ES-I3 (cell line): ENCODE data around the gene B4GALT2.

Source experiments
- H3K36me3 ChIP-seq: 2 replicates; pipeline ENCODE4 v1.6.1; 2013; ENCODE audit warnings: mild to moderate bottlenecking, low read length, control low read depth, moderate library complexity; ENCODE audit not compliant: insufficient read depth
- H3K4me1 ChIP-seq: 2 replicates; pipeline ENCODE4 v1.6.1; 2013; ENCODE audit warnings: mild to moderate bottlenecking, control low read depth, low read length; ENCODE audit not compliant: insufficient read depth
- H3K9ac ChIP-seq: 2 replicates; pipeline ENCODE4 v1.6.1; 2013; ENCODE audit warnings: low read depth, mild to moderate bottlenecking, low read length, moderate library complexity
- H3K9me3 ChIP-seq: 2 replicates; pipeline ENCODE4 v1.6.1; 2013; ENCODE audit warnings: mild to moderate bottlenecking, low read length, moderate library complexity; ENCODE audit not compliant: control insufficient read depth, insufficient read depth

Gene B4GALT2

DNA sequence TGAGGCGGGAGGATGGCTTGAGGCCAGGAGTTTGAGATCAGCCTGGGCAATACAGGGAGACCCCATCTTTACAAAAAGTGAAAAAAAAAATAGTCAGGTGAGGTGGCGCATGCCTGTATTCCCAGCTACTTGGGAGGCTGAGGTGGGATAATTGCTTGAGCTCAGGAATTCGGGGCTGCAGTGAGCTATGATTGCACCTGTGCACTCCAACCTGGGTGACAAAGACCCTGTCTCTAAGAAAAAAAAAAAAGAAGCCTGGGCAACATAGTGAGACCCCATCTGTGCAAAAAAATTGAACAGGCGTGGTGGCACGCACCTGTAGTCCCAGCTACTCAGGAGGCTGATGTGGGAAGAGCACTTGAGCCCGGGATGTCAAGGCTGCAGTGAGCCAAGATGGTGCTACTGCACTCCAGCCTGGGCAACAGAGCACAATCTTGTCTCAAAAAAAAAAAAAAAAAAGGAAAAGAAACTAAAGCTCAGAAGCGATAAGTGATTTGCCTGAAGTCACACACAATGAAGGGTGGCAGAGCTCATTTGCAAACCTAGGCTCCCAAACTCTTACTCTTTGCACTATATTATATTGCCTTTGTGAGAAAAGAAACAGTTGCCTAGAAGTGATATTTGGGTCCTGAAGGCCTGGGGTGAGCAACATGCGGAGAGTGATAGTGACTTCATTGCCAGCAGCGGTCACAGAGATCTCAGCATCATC lies 14.3 kb downstream of the B4GALT2 start:
- no peaks in the 10 kb centered on the region for H3K9me3 ChIP-seq
- H3K4me1 ChIP-seq: no peaks in the 10 kb centered on the region; the same call in 1 of the 2 replicates
- no peak overlapping the region for H3K9ac ChIP-seq
- H3K36me3 ChIP-seq: no peaks in the 10 kb centered on the region

DNA sequence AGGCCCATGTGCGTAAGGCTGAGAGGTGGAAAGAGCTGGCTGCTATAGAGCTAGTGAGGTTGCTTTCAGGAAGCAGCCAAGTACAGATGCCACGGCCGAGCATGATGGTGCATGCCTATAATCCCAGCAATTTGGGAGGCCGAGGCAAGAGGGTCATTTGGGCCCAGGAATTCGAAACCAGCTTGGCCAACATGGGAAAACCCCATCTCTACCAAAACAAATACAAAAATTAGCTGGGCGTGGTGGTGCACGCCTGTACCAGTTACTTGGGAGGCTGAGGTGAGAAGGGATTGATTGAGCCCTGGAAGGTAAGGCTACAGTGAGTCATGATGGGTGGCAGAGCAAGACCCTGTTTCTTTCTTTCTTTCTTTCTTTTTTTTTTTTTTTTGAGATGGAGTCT lies 15.1 kb downstream of the B4GALT2 start:
- Histone ChIP-seq H3K36me3 (no peaks in the 10 kb centered on the region), H3K4me1 (no peaks in the 10 kb centered on the region; the same call in 1 of the 2 replicates), H3K9ac (no peak overlapping the region), H3K9me3 (no peaks in the 10 kb centered on the region)

DNA sequence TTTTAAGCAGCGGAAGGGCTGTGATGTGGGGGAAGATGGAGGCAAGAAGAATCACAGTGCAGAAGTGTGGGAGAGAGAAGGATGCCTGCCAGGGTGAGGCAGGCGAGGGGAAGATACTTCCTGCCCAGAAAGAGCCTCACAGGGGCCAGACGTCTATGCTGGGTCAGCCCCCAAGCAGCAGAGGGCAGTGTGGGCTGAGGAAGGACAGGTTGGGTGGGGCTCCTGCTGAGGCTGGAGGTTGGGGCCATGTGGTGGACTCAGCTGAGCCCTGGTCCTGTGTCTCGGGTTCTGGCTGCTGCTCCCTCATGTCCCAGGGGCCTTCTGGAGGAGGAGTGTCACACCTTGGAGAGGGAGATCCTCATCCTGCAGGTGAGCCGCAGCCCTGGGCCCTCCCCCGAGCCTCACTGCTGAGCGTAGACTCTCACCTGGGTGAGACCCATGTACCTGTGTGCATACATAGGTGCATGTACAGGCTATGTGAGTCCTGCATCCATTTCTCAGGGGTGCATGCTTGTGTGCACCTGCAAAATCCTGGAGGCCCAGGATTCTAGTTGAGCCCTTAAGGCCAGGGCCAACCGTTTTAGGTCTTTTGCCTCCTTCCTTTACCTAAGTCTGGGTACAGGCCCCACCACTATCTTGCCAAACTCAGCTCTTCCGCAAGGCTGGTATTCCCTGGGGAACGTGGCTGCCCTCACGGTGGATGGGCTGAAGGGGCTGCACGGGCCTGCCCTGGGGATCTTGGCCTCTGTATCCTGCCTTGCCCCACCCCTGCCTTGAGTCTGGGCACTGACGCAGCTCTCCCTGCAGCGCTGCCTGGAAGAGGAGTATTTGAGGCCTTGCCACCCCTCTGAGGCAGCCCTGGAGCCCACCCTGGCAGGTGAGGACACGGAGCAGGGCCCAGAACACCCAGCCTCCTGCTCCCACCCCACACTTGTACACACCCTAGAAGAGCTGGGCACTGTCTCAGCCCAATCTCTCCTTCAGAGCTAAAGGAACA lies 16.1 kb downstream of the B4GALT2 start:
- Histone ChIP-seq H3K36me3 (no peaks in the 10 kb centered on the region), H3K4me1 (no peaks in the 10 kb centered on the region; the same call in 1 of the 2 replicates), H3K9me3 (no peaks in the 10 kb centered on the region), H3K9ac (no peak overlapping the region)

DNA sequence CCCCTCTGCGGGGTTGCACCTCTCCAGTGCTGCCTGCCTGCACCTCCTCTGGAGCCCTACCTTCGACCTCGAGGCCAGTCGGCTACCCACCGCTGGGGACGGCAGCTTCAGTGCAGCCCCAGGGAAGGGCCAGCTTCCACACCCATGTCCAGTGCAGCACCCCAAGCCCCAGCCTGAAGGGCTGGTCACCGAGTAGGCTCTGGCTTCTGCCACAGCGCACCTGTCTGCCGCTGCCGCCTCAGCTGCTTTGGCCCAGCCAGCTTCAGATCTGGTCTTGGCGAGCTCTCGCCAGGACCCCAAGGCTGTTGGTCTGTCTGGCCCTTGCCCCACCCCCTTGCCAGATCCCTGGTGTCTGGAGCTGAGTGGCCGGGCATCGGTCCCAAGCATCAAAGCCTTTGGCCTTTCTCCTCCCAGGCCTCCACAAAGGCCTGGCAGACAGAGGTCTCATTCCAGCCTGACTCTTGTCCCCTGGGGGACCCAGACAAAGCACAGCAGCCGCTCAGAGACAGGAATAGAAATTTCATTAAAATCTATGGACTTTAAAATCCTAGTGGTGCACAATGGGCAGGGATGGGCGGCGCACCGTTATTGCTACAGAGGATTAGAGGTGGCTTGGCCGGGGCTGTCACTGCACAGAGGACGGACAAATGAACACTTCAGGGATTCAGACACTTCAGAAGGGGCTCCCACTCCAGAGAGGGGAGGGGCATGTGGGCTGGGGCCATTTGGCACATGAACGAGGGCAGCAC lies 17.1 kb downstream of the B4GALT2 start:
- Histone ChIP-seq H3K9me3 (no peaks in the 10 kb centered on the region), H3K36me3 (no peaks in the 10 kb centered on the region), H3K4me1 (no peaks in the 10 kb centered on the region; the same call in 1 of the 2 replicates), H3K9ac (no peak overlapping the region)

DNA sequence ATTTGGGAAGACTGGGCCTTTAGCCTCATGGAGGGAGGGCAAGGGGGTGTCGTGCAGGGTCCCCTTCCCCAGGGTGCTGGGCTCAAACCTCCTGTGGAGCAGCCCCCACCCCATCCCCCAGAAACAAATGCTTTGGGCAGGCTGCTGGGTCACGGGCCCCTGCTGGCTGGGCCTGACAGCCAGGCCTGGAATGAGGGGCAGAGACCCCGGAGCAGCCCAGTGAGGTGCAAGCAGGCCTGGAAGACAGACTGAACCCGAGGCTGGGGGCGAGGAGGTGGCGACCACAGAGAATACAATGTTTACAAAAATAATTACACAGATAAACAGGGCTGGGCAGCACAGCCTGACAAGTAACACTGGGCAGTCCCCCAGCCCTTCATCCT lies 17.7 kb downstream of the B4GALT2 start:
- no peaks in the 10 kb centered on the region for H3K9me3 ChIP-seq
- H3K4me1 ChIP-seq: no peaks in the 10 kb centered on the region; the same call in 1 of the 2 replicates
- no peaks in the 10 kb centered on the region for H3K36me3 ChIP-seq
- H3K9ac ChIP-seq: no peak overlapping the region

DNA sequence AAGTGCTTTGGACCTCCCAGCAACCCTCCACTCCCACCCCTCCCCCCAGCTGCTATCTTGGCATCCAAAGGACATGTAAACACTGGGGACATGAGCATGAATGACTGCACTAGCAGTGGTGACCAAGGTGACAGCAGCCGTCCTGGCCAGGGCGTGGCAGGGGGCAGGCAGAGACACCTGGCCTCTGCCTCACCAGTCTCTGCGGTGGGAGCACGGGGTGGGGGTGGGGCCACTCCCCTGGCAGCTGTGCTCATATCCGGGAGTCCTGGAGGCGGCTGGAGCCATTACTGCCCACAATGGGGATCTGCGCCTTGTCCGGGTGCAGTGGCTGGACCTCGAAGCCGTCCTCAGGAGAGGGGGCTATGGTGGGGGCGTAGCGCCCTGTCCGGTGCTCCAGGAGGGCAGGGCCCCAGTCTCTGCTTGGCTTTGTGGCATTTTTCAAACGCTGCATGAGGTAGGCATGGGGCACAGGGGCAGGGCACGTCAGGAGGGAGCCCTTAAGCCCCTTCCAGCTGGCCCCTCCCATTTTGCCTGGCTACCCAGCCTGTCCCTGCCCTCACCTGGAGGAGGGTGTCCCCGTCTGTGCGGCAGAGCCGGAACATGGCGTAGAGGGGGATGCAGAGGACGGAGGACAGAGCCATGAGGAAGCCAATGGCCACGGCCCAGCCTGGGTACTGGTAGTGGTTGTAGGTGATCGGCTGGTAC lies 18.4 kb downstream of the B4GALT2 start:
- no peaks in the 10 kb centered on the region for H3K36me3 ChIP-seq
- no peaks in the 10 kb centered on the region for H3K9me3 ChIP-seq
- no peaks in the 10 kb centered on the region; the same call in 1 of the 2 replicates for H3K4me1 ChIP-seq
- H3K9ac ChIP-seq: no peak overlapping the region

DNA sequence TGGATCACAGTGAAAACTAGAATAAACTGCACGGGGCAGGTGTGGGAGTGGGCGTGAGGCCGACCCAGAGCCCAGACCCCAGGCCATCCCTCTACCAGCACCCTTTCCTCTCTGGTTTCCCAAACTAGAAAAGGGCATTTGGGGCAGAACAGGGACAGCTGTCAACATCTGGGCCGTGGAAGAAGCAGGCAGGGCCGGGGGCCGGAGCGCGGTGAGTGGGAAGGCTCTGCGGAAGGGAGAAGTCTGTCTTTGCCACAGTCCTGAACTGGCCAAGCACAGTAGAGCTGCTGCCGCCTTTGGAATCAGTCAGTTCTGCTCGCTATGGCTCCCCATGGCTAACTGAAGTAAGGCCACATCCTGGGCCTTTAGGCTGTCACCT lies 19.0 kb downstream of the B4GALT2 start:
- H3K9me3 ChIP-seq: no peaks in the 10 kb centered on the region
- H3K36me3 ChIP-seq: no peaks in the 10 kb centered on the region
- no peaks in the 10 kb centered on the region; the same call in 1 of the 2 replicates for H3K4me1 ChIP-seq
- H3K9ac ChIP-seq: no peak overlapping the region

DNA sequence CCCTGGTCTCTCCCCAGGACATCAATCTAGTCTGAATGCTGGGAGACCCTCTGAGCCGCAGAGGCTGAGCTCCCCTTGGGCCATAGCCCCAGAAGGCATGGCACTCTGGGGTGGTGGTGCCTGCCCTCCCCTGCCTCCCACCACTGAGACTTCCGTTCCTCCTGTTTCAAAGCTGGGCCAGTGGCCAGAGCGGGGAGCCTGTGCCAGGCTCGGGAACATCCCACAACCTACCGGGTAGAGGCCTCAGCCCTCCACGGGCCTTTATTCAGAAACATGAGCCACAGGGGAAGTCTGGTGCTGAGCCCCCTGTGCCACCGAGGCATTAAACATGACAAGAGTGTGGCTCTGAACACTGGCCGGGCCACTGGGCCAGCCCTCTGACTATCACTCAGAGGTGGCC lies 20.4 kb downstream of the B4GALT2 start:
- Histone ChIP-seq H3K36me3 (no peaks in the 10 kb centered on the region), H3K9me3 (no peaks in the 10 kb centered on the region), H3K9ac (no peak overlapping the region)

DNA sequence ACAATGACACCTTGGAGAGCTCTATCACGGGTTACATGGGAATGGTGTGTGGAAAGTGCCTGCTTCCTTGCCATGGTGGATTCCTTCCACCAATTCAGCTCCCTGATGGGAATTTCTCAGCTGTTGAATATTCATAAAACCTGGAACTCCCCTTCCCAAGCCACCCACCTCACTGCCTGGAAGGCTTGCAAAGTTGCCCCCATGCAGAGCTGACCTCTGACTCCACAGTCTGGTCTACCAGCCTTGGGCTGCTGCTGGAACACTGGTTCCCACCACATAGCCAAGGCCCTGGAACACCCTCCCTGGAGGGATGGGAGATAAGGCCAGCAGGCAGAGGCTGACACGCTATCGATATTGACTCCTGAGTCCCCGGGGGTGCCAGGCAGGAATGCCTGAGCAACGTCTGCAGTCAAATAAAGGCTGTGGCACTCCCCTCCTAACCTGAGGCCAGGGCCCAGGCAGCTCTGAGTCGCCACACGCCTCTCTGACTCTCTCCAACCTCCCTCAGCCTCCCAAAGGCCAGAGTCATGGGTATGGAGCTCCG lies 21.2 kb downstream of the B4GALT2 start:
- no peaks in the 10 kb centered on the region for H3K4me1 ChIP-seq

More for the DNA sequence above, 20.4 kb downstream of the B4GALT2 start:
- H3K4me1 ChIP-seq: no peaks in the 10 kb centered on the region; the same call in 1 of the 2 replicates

DNA sequence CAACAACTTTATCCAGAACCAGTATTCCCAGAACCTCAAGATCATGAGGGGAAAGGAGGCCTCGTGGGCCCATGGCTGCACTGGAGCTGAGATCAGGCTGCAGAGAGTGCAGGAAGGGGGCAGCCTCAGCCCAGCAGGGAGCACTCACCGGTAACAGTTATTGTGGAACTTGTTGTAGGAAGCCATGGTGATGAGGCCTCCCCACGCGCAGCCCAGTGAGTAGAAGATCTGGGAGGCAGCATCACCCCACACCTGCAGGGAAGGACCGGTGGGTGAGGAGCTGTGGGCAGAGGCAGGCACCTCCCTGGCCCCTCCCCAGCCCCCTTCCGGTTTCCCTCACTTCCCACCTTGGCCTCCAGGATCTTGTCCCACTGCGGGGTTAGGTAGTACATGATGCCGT lies 23.2 kb downstream of the B4GALT2 start:
- Histone ChIP-seq H3K9ac (no peak overlapping the region), H3K4me1 (no peaks in the 10 kb centered on the region), H3K9me3 (no peaks in the 10 kb centered on the region), H3K36me3 (no peaks in the 10 kb centered on the region)

More for the DNA sequence above, 21.2 kb downstream of the B4GALT2 start:
- Histone ChIP-seq H3K9me3 (no peaks in the 10 kb centered on the region), H3K36me3 (no peaks in the 10 kb centered on the region), H3K9ac (no peak overlapping the region)

DNA sequence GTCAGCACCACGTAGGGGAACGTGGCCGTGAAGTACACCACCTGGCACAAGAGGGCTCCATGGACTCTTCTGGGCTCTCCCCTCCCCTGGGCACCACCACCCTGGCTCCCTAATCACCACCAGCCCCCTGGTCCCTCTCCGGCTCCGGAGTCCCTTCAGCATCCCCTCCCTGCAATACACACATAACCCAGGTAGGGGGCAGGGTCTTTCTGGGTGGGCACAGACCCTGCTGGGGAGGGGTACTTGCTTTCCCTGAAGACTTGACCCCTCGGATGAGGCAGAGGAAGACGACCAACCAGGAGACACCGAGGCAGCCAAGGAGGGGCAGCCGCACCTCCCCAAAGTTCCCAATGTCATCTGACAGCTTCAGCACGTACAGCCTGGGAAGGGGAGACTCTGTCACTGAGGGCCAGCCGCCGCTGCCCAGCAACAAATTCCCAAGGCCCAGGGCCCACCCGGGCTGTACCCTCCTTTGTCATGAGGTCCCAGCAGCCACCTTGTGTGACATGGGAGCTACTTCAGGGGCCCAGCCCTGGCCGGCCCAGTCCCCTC lies 23.7 kb downstream of the B4GALT2 start:
- H3K4me1 ChIP-seq: no peaks in the 10 kb centered on the region
- H3K9me3 ChIP-seq: no peaks in the 10 kb centered on the region

DNA sequence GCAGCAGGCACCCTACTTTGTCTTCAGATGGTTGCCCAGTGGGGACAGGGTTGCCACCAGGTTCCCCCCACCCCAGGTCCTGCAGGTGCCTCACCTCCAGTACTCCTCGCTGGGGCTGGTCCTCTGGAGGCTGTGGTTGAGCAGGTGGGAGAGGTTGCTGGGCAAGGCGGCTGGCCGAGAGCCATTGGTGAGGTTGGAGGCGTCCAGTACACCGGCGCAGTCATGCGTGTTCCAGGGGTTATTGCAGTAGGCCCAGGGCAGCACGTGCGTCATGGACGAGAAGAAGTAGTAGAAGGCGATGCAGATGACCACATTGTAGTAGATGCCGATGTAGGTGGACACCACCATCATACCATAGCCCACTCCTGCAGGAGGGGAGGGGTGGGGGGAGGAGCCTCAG lies 29.2 kb downstream of the B4GALT2 start:
- peaks cover 7% of the 10 kb centered on the region; the same call in 1 of the 2 replicates for H3K4me1 ChIP-seq
- H3K36me3 ChIP-seq: no peaks in the 10 kb centered on the region
- H3K9ac ChIP-seq: no peak overlapping the region
- no peaks in the 10 kb centered on the region for H3K9me3 ChIP-seq

More for the DNA sequence above, 23.7 kb downstream of the B4GALT2 start:
- H3K36me3 ChIP-seq: no peaks in the 10 kb centered on the region
- H3K9ac ChIP-seq: no peak overlapping the region

DNA sequence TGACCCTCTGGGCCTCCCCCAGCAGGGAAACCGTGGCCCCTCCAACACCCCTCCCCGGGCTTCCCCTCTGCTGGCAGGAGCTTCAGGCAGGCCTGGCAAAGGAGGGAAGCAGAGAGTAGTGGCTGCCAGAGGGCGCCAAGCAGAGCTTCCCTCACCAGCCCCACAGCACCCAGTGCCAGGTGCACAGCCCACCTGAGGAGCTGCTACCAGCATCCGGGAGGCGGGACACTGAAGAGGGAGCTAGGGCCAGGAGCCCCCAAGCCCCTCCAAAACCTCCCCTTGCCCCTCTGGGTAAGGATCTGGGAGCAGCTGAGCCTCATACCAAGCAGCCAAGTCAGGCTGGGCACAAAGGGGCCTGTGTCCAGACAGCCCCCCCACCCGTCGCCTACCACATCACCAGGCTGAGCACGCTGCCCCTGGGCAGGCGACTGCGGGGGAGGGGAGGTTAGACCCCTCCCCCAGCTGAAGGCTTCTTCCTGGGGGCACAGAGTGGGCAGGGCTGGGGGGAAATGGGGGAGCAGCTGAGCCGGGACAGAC lies 32.0 kb downstream of the B4GALT2 start:
- H3K36me3 ChIP-seq: no peaks in the 10 kb centered on the region
- H3K9me3 ChIP-seq: no peaks in the 10 kb centered on the region
- no peak overlapping the region for H3K9ac ChIP-seq
- peaks cover 7% of the 10 kb centered on the region; the same call in 1 of the 2 replicates for H3K4me1 ChIP-seq
